Ovary (tissue), 3 donors: ENCODE results near the gene FKBP10.

Experiments used
- EP300 ChIP-seq: sonication (generic); formaldehyde crosslinking; IDR thresholded peaks from one replicate; pipeline ENCODE4 v1.6.1; 2017; ENCODE audit warnings: antibody characterized with exemption
- POLR2A ChIP-seq: fragments of 450-650 bp; IDR thresholded peaks from one replicate; pipeline ENCODE4 v1.6.1; 2017; ENCODE audit warnings: antibody characterized with exemption, mild to moderate bottlenecking, moderate library complexity
- TF ChIP-seq, protein P1 (sequence below), 3 donors: fragments of 450-650 bp in 2 of 3; fragments of 200-600 bp in 1 of 3; IDR thresholded peaks; one replicate each; pipeline versions ENCODE4 v1.5.1 to v1.8.0; 2016 to 2022; ENCODE audit warnings: antibody characterized with exemption in 3 of 3, mild to moderate bottlenecking in 1 of 3
- donor health status: DM: no; HTN: no; CAD: no.

- TF ChIP-seq, protein P1, sequence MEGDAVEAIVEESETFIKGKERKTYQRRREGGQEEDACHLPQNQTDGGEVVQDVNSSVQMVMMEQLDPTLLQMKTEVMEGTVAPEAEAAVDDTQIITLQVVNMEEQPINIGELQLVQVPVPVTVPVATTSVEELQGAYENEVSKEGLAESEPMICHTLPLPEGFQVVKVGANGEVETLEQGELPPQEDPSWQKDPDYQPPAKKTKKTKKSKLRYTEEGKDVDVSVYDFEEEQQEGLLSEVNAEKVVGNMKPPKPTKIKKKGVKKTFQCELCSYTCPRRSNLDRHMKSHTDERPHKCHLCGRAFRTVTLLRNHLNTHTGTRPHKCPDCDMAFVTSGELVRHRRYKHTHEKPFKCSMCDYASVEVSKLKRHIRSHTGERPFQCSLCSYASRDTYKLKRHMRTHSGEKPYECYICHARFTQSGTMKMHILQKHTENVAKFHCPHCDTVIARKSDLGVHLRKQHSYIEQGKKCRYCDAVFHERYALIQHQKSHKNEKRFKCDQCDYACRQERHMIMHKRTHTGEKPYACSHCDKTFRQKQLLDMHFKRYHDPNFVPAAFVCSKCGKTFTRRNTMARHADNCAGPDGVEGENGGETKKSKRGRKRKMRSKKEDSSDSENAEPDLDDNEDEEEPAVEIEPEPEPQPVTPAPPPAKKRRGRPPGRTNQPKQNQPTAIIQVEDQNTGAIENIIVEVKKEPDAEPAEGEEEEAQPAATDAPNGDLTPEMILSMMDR (IDR thresholded peaks at IDR 0.05): no peak
- TF ChIP-seq POLR2A (no peak), EP300 (no peak)
These were observed 19.7 kb upstream of the FKBP10 start for GRCh38 chr17:41792845-41793783.
